NCI-H69 (cell line): ENCODE data around the gene MOBP.

ENCODE experiments used
- DNase-seq: peaks from one replicate; lab custom pipeline; 2025; lab: John Stamatoyannopoulos, UW

The MOBP gene

DNA sequence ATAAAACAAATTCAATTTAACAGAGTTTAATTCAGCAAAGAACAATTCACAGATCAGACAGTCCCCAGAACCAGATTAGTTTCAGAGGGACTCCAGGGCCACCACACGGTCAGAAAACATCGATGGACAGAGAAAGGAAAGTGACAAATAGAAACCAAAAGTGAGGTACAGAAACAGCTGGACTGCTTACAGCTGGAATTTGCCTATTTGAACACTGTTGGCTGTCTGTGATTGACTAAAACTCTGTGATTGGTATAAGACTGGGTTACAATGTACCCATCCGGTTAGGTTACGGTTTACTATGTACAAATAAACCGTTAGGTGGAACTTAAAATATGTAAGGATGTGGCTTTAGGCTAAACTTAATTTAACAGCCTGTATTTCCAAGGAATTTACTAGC is 30.3 kb downstream of the MOBP start:
- no peak for DNase-seq

DNA sequence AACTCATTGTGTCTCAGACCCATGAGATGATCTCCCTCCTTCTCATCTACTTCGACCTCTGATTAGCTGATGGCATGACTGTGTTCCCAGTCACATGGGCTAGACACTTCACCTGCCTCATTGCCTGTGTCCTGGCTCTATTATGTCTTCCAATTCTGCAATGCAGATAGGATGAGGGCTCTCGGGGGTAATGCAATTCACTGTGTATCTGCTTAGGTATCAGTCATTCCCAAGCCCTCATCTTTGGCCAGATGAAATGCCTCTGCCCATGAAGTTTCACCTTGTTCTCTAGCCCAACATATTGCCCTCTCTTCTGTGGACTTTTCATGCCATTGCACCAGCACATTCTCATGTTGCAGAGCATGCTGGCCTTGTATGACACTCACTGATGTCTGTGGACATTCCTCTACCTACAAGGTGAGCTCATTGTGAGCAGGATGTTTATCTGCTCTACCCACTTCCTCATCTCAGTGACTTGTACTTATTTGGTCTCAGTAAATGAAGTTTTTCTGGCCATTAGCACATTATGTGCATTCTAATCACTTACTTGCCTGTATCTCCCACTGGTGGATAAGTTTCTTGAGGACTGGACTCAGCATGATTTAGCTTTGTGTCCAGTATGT is 32.3 kb downstream of the MOBP start:
- no peak for DNase-seq

DNA sequence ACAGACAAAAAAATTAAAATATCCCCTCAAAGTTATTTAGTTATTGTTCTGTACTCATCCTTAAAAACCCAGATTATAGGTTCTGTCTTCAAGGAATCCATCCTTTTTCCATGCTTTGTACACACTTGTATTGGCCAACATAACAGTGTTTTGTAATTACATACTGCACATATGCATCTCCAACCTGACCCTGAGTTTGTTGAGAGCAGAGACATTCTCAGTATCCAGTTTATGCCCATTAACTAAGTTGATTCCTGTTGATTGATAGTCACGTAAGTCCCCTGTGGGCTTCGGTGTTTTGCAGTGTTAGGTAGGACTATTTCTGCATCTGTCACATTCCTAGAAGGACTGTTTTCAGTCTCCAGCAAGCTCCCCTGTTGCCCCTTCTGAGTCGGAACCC is 33.6 kb downstream of the MOBP start:
- no peak for DNase-seq

DNA sequence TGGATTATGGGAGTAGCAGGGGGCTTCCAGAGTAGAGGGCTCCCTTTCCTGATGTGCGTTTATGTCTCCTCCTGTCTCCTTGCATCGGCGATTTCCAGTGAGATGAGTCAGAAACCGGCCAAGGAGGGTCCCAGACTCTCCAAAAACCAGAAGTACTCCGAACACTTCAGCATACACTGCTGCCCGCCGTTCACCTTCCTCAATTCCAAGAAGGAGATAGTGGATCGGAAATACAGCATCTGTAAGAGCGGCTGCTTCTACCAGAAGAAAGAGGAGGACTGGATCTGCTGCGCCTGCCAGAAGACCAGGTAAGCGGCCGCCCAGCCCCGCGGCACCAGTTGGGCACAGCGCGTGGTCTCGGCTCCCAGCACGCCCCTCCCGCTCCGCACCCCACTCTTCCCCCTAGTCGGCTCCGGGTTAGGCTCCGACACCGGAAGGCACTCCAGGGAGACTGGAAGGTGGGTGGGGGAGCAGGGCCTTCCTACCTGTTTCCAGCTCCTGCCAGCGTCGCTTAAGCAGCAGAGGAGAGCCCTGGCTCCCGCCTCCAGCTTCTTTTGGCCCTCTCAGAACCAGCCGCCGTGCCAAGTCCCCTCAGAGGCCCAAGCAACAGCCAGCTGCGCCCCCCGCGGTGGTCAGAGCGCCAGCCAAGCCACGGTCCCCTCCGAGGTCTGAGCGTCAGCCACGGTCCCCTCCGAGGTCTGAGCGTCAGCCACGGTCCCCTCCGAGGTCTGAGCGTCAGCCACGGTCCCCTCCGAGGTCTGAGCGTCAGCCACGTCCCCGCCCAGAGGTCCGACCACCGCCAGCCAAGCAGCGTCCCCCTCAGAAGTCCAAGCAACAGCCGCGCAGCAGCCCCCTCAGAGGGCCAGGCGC is 34.7 kb downstream of the MOBP start:
- peak; percentile 22 for DNase-seq

DNA sequence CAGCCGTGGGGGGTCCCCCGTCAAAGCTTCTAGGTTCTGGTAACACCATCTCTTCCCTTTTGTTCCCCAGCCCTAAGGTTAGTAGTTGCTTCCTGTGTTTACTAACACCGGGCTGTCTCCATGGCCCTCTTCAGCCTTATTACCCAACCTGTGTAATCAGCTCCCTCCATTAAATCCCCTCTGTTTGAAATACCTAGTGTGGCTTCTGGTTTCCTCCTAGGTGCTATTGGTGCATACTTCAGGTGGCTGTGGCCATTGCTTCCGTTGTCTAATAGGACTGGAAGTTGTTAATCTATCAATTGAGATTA is 35.3 kb downstream of the MOBP start:
- DNase-seq, result peak; percentile 3

DNA sequence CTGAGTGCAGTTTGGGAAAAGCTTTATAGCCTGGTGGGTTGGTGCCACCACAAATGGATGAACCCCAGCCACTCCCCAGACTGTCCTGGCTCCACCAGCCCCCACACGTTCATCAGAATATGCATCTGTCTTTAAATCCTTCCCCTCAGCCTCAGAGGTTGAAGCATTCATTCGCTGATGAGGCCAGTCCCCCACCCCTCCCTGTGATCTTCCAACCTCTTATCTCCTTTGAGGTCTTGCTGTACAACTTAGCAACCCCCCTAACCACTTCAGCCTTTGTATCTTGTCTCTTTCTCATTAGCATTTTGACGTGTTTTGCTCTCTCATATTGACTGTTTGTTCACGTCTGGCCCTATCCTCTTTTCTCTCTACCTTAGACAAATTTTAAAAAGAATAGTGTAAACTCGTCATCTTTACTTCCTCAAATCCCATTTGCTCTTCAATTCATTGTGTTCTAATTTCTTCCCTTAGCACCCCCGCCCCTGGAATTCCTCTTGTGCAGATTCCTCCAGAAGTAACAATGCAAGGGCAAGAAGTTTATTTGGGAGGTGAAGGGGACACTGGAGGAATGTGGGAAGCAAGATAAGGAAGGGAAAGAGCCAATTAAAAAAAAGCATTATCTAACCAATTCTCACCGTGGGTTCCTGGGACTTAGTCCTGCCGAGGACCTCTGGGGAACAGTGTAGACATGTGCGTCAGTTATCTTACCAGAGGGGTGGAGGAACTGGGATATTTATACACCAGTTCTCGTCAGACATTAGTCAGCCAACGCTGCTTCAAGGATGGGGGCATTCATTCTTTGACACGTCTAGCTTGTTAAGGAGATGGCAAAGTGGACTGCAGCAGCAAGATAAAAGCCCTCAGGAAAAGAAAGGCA is 38.6 kb downstream of the MOBP start:
- no peak for DNase-seq

DNA sequence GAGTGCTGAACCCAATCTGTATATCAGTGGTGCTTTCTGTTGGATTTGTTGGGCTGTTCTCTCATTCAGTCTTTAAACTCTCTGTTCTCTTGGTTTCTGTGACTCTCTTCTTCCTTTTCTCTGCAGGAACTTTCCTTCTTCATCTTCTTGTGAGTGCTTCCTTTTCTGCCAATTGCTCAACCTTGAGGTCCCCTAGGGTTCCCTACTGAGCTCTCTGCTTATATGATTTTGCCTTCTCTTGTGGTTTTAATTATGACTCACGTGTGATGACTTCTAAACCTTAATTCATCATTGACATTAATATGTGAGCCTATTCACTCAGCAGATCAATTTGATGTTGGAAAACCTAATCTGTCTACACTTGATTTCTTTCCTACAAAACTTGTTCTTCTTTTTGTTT is 39.4 kb downstream of the MOBP start:
- DNase-seq, result no peak

DNA sequence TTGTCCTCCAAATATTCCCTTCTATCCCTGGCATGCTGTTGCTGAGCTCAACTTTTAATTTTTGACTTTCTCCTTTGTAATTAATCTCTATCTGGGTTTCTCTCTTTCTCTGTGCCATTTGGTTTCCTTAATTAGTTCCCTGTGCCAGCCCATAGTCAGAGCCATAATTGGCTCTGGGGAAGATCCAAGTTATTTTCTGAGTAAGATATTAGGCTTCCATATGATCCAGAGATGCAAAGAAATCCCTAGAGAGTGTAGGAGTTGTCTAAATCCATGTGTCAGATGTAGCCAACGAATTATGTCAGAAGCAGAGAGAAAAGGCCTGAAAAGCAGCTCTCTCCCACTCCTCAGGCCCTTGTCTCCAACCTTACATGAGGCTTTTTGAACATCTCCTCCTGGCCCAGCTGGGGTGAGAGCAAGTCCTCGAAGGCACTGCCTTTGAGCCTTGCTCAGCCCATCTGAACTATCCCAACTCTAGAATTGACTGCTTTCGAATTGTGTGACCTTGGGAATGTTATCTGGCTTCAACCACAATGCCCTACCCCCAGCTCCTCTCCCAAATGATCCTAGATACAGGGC is 46.4 kb downstream of the MOBP start:
- no peak for DNase-seq

DNA sequence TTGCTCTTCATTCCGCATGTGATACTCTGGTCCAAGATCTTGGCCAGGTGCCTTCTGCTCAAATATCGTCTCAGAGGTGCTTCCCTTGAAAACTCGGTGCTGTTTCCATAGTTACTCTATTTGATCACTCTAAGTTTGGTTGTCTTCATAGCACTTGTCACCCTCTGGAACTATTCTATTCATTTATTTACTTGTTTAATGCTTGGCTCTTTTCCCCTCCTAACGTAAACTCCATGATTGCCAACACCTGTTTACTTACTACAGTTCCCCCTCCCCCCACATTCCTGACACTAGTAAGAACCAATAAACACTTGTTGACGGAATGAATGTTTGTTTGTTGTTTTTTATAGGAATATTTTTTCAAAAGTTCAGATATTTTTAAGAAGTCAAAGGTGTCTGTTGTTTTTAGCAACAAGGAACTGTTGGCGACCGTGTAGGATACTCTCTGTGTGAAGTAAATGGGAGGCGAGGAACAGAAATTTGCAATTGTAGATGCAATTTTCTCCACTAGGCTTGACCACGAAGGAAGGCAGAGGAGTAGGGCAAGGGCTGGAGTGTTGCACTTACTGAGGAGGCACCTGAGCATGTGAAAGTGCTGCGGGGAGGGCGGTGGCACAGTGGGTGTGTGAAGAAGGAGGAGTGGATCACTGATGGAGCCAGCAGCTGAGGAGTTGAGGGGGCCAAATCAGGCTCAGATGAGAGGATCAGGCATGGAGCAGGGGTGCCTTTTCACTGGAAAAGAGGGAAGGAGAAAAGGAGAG is 48.4 kb downstream of the MOBP start:
- no peak for DNase-seq

DNA sequence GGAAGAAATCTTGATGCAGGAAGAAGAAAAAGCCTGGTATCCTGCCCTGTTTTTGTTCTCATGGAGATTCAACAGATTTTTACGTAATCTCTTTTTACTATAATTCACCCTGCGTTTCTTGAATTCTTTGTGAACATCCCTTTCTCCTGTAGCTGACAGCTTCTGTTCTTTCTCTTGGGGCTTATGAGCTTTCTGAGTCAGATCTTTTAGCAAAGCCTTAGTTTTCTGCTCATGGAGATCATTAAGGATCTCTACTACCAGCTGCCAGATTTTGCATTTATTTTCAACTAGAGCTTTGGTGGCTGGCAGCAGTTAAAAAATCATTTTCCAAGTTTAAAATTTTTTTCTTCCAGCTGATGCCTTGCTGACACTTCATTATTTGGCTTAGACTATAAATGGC is 51.6 kb downstream of the MOBP start:
- no peak for DNase-seq

DNA sequence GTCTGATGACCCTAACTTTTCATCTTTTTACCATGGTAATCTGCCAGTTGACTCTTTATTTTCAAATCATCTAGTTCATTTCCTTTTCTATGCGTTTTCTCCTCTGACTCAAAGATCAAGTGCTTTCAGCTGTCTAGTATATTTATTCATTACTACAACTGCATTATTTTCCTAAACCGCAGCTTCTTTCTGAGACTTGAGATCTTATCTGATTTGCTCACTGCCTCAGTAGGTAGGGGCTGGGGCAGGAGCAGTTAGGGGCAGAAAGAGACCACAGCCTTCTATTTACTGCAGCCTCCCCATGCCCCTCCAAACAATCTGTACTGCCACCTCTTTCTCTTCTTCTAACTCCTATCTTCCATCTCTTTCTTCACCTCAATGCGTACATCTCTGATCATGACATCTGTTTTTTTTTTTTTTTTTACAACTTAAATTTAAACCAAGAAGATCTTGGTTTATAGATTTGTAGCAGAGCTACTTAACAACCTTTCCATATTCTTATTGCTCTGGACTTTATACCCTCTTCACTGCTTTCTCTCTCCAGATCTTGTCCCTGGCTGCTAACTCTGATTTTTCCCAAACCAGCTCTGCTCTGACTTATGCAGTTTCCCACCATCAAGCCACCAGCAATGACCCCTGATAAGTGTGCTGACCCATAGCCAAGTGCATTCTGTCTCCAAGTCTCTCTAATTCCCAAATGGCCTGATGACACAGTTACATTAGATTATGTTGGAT is 52.2 kb downstream of the MOBP start:
- no peak for DNase-seq

DNA sequence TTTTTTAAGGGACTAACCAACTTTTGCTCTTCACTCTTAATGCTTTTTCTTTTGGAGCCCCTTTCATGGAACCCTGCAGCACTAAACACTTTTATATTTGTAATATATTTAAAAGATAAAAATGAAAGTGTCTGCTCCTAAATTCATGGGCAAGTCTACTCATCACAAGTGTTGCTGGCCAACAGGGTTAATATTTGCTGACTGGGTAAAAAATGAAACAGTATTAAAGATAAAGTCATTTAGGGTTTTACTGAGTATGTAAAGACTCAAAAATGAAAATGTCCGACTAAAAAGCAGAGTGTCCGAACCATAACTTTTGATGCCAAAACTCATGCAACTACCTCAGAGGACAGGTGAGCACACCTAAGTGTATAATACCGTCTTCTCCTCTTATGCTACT is 54.0 kb downstream of the MOBP start:
- no peak for DNase-seq

DNA sequence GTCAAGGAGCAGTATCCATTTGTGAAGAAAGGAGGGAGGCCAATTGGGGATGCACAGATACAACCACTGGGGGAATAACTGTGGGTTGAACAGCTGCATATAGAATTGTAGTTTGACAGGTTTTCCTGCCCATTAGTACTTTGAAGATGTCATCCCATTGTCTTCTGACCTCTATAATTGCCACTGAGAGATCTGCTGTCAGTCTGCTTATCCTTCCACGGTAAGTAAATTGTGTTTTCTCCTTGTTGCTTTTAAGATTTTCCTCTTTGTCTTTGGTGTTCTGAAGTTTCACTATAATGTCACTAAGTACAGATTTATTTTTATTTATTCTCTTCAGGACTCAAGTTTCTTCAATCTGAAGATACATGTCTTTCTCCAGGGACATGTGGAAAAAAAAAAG is 56.6 kb downstream of the MOBP start:
- no peak for DNase-seq

DNA sequence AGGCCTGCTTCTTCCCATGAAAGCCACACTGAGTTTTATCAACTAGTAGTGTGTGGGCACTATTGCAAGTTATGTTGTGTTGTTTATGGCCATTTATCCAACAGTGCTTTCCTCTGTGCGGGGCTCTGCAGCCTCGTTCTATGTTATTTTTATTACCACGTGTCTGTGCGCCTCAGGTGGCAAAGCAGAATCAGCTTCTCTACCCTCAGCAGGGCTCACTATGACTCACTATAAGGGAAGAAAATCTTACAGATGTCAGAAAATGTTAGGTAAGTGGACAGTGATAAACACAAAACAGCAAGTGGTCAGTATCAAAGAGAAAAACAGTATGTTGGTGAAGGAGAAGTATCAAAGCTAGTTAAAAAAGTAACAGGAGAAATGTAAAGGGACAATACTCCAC is 61.4 kb downstream of the MOBP start:
- no peak for DNase-seq

DNA sequence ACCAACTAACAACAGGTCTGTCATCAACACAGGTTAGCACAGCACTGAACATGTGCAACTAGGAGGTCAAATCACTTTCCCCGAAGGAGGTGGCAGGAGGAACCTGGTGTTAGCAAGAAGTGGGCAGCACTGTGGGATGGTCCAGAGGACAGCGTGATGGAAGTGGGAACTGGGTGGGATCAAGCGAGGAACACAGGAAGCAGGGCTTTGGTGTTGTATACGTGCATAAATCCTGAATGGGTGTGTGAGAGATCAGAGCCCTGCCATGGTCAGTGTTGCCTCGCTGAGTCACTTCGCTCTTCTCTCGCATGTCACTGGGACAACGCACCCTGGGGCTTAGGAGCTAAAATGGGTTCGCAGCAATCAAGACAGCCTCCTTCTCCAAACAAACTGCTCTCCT is 62.1 kb downstream of the MOBP start:
- DNase-seq, result no peak

DNA sequence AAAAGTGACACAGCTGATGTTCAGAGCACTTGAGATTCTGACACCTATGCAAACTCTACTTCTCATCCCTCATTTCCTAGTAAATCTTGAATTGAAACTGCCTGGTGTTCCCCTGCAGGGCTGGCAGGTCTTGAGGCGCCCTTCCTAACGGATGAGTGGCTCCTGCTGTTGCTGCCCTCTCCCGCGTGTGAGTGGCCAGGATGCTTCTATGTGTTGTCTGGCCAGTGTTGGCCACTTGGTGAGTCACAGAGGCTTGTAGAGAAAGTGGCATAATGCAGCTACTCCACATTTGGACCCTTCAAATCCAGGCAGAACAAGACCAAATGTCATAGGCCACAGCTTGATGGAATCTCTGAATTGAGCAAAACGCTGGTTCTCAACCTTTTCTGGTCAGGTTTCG is 63.6 kb downstream of the MOBP start:
- DNase-seq, result no peak

DNA sequence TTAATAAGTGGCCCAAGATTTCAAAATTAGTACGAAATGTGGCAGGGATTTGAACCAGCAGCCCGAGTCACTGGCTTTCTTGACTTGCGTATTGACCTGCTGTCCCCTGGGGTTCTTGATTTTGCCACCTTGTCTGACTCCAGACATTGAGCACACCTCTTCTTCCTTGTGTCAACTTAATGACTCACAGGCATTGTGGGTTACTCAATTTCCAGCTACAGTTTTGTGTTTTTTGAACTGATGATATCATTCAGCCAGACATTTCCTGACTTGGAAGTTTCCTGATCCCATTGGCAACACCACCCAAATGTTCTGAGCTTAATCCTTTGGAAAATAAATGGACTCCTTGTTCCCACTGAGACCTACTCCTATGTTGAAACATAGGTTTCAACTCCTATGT is 64.2 kb downstream of the MOBP start:
- no peak for DNase-seq

DNA sequence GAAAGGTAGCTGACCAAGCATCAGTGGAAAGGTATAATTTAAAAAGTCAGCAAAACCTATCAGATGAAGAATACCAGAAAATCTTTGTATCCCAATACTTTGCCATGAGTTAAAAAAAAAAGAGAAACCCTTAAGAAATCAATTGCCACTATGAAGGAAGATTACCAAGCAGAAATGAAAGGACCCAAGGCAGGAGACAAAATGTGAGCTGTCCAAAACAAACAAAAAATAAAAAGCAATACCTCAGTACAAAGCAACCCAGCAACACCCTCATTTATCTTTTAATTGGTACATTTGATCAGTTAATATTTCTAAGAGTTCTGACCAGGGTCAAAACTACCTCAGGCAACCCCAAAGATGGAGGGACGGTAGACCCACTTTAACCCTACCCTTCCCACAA is 65.3 kb downstream of the MOBP start:
- no peak for DNase-seq

DNA sequence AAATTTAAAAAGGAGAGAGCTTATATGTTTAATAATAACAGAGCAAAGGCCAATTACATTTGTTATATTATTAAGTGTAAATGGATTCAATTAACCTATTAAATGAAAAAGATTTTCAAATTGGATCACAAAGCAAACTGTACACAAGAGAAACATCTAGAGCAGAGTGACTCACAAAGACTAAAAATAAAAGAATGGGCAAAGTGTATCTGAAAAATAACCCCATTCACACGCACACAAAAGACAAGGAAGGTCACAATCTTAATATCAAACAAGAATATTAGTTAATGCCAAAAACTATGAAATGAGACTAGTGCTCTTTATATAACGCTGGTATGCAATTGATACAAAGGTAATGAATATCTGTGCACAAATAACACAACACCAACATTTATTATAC is 65.7 kb downstream of the MOBP start:
- no peak for DNase-seq

DNA sequence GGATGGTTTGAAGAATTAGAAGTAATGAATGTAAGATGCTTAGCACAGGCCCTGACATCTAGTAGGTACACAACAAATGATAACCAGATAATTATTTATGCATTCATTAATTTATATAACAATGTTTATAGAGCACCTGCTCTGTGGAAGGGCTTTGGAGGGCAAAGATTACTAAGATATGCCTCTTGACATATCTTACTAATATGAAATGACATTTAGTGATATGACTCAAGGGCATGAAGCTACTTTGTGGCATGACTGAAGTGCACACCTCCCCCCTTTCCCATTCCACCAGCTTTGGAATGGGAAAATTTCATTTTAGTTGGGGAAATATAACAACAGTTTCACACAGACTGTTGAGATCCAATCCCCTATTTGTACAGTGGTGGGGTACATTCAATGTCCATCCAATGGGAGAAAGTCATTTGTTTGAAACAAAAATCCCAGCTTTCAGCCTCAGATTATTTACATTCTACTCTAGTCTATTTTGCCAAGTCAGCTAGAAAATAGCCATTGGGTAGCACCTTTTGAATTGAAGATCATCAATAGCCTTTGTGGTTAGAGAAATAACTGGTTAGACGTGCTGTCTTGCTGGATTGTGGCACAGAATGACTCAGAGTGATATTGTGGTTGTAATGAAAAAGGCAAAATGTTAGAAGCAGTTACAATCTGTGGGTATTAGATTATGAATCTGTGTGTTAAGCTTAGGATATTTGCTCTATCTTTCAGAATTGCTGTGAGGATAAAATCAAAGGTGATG is 72.9 kb downstream of the MOBP start:
- no peak for DNase-seq

DNA sequence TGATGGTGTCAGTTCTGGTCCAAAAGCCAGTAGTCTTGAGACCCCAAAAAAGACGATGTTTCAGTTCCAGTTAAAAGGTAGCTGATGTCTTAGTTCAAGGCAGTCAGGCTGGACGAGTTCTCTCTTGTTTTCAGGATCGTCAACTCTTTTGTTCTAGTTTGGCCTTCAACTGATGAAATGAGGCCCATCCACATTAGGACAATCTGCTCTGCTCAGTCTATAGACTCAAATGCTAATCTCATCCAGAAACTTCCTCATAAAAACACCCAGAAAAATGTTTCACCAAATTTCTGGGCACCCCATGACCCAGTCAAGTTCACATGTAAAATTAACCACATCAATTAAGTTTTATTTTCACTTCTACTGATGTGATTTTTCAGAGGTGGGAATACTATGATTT is 74.0 kb downstream of the MOBP start:
- no peak for DNase-seq
